Measurements from ENCODE around the gene C16orf74. TPM values are rescaled to one million over a fixed set of nuclear protein-coding genes. Genes with fewer than 3 reads are reported as not detected.

Gene C16orf74
- total and polyA plus RNA-seq, 2 of the 13 experiments (the other 11 are each of a cell fraction or from before 2014, with no cell fraction given) = 0.13 to 0.29 TPM

DNA sequence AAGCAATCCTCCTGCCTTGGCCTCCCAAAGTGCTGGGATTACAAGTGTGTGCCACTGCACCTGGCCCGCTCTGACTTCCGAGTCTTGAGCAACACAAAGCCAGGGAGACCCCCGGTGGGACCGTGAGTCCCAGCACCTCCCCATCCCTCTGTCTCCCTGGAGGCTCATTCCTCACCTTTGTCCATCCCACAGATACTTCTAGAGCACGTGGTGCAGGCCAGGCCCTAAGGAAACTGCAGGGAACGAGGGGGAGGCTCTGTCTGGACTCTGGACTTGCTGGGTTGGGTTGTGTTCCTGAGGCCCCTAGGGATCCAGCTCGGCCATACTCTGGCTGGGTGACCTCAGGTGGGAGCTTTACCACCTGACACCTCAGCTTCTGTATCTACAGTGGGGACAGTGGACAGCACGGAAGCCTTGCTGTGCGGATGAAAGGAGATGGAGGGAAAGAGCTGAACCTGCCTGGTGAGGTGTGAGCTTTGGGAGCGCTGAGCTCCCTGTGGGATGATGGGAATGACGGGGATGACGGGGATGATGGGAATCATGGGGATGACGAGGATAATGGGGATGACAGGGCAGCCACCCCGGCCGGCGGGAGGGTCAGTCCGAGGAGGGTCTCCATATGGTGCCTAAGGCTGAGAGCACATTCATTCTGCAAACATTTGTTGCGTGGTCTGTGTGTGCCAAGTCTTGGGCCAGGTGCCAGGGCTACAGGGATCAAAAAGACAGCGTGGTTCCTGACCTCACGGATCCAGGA lies 26.6 kb downstream of the C16orf74 start (continued):
- peak; percentile 35; the same call in 1 of the 2 replicates for TF ChIP-seq ARID4A (CRISPR knock-in tag; IDR thresholded peaks at IDR 0.05; ENCODE audit: borderline replicate concordance)
- peak; percentile 70 for TF ChIP-seq CREB1 (IDR thresholded peaks at IDR 0.05)
- no peak for TF ChIP-seq CREB1 (CRISPR knock-in tag; IDR thresholded peaks at IDR 0.05)
- peak; percentile 51; the same call in 1 of the 2 replicates for TF ChIP-seq HNF1B (CRISPR knock-in tag; IDR thresholded peaks at IDR 0.05)
- peak; percentile 68 for TF ChIP-seq HNF4A (CRISPR knock-in tag; IDR thresholded peaks at IDR 0.05)
- TF ChIP-seq TFDP1 (CRISPR knock-in tag; IDR thresholded peaks at IDR 0.05; ENCODE audit: borderline replicate concordance) = 0 out of 2 replicates have a peak, but pooled peaks have one; percentile 15
- 0 out of 2 replicates have a peak, but pooled peaks have one; percentile 16 for TF ChIP-seq RXRA (CRISPR knock-in tag; IDR thresholded peaks at IDR 0.05)
- TF ChIP-seq, protein P1, sequence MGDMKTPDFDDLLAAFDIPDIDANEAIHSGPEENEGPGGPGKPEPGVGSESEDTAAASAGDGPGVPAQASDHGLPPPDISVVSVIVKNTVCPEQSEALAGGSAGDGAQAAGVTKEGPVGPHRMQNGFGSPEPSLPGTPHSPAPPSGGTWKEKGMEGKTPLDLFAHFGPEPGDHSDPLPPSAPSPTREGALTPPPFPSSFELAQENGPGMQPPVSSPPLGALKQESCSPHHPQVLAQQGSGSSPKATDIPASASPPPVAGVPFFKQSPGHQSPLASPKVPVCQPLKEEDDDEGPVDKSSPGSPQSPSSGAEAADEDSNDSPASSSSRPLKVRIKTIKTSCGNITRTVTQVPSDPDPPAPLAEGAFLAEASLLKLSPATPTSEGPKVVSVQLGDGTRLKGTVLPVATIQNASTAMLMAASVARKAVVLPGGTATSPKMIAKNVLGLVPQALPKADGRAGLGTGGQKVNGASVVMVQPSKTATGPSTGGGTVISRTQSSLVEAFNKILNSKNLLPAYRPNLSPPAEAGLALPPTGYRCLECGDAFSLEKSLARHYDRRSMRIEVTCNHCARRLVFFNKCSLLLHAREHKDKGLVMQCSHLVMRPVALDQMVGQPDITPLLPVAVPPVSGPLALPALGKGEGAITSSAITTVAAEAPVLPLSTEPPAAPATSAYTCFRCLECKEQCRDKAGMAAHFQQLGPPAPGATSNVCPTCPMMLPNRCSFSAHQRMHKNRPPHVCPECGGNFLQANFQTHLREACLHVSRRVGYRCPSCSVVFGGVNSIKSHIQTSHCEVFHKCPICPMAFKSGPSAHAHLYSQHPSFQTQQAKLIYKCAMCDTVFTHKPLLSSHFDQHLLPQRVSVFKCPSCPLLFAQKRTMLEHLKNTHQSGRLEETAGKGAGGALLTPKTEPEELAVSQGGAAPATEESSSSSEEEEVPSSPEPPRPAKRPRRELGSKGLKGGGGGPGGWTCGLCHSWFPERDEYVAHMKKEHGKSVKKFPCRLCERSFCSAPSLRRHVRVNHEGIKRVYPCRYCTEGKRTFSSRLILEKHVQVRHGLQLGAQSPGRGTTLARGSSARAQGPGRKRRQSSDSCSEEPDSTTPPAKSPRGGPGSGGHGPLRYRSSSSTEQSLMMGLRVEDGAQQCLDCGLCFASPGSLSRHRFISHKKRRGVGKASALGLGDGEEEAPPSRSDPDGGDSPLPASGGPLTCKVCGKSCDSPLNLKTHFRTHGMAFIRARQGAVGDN (CRISPR knock-in tag; IDR thresholded peaks at IDR 0.05) = peak; percentile 78
- peak; percentile 13; the same call in 1 of the 2 replicates for TF ChIP-seq ZNF350 (CRISPR knock-in tag; IDR thresholded peaks at IDR 0.05; ENCODE audit: borderline replicate concordance, low read depth)
- 0 out of 2 replicates have a peak, but pooled peaks have one; percentile 39 for TF ChIP-seq SALL1 (CRISPR knock-in tag; IDR thresholded peaks at IDR 0.05)
- TF ChIP-seq ZFX (CRISPR knock-in tag; IDR thresholded peaks at IDR 0.05; ENCODE audit: low read depth) = peak; percentile 64
- TF ChIP-seq ZNF263 (CRISPR knock-in tag; IDR thresholded peaks at IDR 0.05) = peak; percentile 70
- peak; percentile 57 for TF ChIP-seq ZNF501 (CRISPR knock-in tag; IDR thresholded peaks at IDR 0.05)
- no peak for TF ChIP-seq ZFYVE20 (CRISPR knock-in tag; IDR thresholded peaks at IDR 0.05; ENCODE audit: borderline replicate concordance, low read depth)
- TF ChIP-seq ZNF607 (CRISPR knock-in tag; IDR thresholded peaks at IDR 0.05; ENCODE audit: borderline replicate concordance) = peak; percentile 69; the same call in 1 of the 2 replicates
- 0 out of 2 replicates have a peak, but pooled peaks have one; percentile 33 for TF ChIP-seq FOXC1 (CRISPR knock-in tag; IDR thresholded peaks at IDR 0.05; ENCODE audit: borderline replicate concordance)
